Mucosa of descending colon (tissue), 3 donors: ENCODE data around the gene FNDC3B. TPM values are rescaled to one million over a fixed set of nuclear protein-coding genes. Genes with fewer than 3 reads are reported as not detected.
"Not testable (repeated sequence)": the region's sequence is repeated elsewhere in the genome, so short reads cannot be mapped to it uniquely, and the experiment has no call there.

Experiments
- ATAC-seq: fragments of 200-7000 bp; cut with Tn5 transposase; one replicate; pipeline ENCODE4 v1.9.1; 2020; ENCODE audit warnings: mild to moderate bottlenecking, moderate library complexity
- DNase-seq, 3 donors: peaks; one replicate each; pipeline ENCODE4 v3.0.0-alpha.2; 2020
- H3K36me3 ChIP-seq: fragments of 200-600 bp; one replicate; pipeline ENCODE4 v1.8.0; 2021; ENCODE audit warnings: low read depth, mild to moderate bottlenecking
- H3K4me1 ChIP-seq: fragments of 200-600 bp; one replicate; pipeline ENCODE4 v1.8.0; 2021; ENCODE audit warnings: low read depth, mild to moderate bottlenecking
- H3K4me3 ChIP-seq: fragments of 200-600 bp; one replicate; pipeline ENCODE4 v1.8.0; 2021; ENCODE audit warnings: mild to moderate bottlenecking
- H3K9me3 ChIP-seq: fragments of 200-600 bp; one replicate; pipeline ENCODE4 v1.8.0; 2021; ENCODE audit warnings: mild to moderate bottlenecking
- CTCF ChIP-seq: fragments of 200-600 bp; IDR thresholded peaks from one replicate; pipeline ENCODE4 v1.8.0; 2022; ENCODE audit warnings: antibody characterized with exemption, mild to moderate bottlenecking
- intact Hi-C, 2 donors: fragments of 100-400 bp; cut with DNase I in 1 of 2; cut with micrococcal nuclease in 1 of 2; formaldehyde crosslinking; loops; one replicate each; pipeline versions ENCODE4 v1.11.0 to v1.11.1; 2022; cut with DNase I, micrococcal nuclease
- total RNA-seq, 3 donors: library from RNA; stranded (reverse); fragmentation: NEBNext Ultra II Directional in 2 of 3; extraction: Animal tissue kit (Norgen Biotek cat#: 25700) in 2 of 3; gene quantifications; one replicate each; pipeline versions ENCODE4 v1.2.1 to v1.2.4, GENCODE V29; 2021 to 2023
- donor health status: DM: no; HTN: no; CAD: no; lungs with moderate emphysema.
- donor health status: DM: no; HTN: no; CAD: no.
- donor health status: DM: no; HTN: yes; CAD: no.

FNDC3B gene
- total RNA-seq, 3 donors from 2014 or later, result 107 to 132 (median 126) TPM

GRCh38 chr3:172040078-172040980, 951 bp downstream of the FNDC3B start:
- ATAC-seq (peak; percentile 80), DNase-seq (peak; percentile 77 to 88 (median 88))
- Histone ChIP-seq H3K36me3 (no peaks in the 10 kb centered on the region), H3K4me3 (peak overlapping the region; percentile 98), H3K4me1 (peaks cover 33% of the 10 kb centered on the region), H3K9me3 (no peaks in the 10 kb centered on the region)
- no peak for TF ChIP-seq CTCF
- intact Hi-C loops, result no loop called here

GRCh38 chr3:172040981-172041963, 1.9 kb downstream of the FNDC3B start:
- peak overlapping the region; percentile 98 for H3K4me3 ChIP-seq
- ATAC-seq, result peak; percentile 13

GRCh38 chr3:172042136-172042662, 2.8 kb downstream of the FNDC3B start:
- no peak overlapping the region for H3K4me3 ChIP-seq
- TF ChIP-seq CTCF, result no peak
- peaks cover 33% of the 10 kb centered on the region for H3K4me1 ChIP-seq
- H3K36me3 ChIP-seq, result no peaks in the 10 kb centered on the region
- DNase-seq (no peak), ATAC-seq (no peak)
- H3K9me3 ChIP-seq, result no peaks in the 10 kb centered on the region
- intact Hi-C loops, result no loop called here

More at GRCh38 chr3:172040981-172041963, 1.9 kb downstream of the FNDC3B start:
- Histone ChIP-seq H3K36me3 (no peaks in the 10 kb centered on the region), H3K9me3 (no peaks in the 10 kb centered on the region), H3K4me1 (peaks cover 33% of the 10 kb centered on the region)
- intact Hi-C loops, result no loop called here
- peak; percentile 62 to 69 (median 62) for DNase-seq
- no peak for TF ChIP-seq CTCF

GRCh38 chr3:172042663-172043179, 3.3 kb downstream of the FNDC3B start:
- peaks cover 33% of the 10 kb centered on the region for H3K4me1 ChIP-seq
- ATAC-seq, intact Hi-C loops, H3K4me3 ChIP-seq, DNase-seq, H3K36me3 ChIP-seq, H3K9me3 ChIP-seq: not testable (repeated sequence)

- no peaks in the 10 kb centered on the region for H3K36me3 ChIP-seq
- ATAC-seq, result no peak
- intact Hi-C loops, result no loop called here
- no peaks in the 10 kb centered on the region for H3K9me3 ChIP-seq
- DNase-seq, result no peak
- no peak overlapping the region for H3K4me3 ChIP-seq
- peaks cover 33% of the 10 kb centered on the region for H3K4me1 ChIP-seq
- TF ChIP-seq CTCF, result no peak
These were observed 3.9 kb downstream of the FNDC3B start for GRCh38 chr3:172043233-172043632.
